GM18517 (cell line): ENCODE results near the gene COQ4.
"Not testable (repeated sequence)": the region's sequence is repeated elsewhere in the genome, so short reads cannot be mapped to it uniquely, and the experiment has no call there.

ENCODE experiments used
- ATAC-seq: cut with Tn5 transposase; IDR thresholded peaks from one replicate; pipeline ENCODE4 v1.9.1; 2021; ENCODE audit warnings: mild to moderate bottlenecking, moderate library complexity; ENCODE audit not compliant: unreplicated experiment

COQ4 gene

DNA sequence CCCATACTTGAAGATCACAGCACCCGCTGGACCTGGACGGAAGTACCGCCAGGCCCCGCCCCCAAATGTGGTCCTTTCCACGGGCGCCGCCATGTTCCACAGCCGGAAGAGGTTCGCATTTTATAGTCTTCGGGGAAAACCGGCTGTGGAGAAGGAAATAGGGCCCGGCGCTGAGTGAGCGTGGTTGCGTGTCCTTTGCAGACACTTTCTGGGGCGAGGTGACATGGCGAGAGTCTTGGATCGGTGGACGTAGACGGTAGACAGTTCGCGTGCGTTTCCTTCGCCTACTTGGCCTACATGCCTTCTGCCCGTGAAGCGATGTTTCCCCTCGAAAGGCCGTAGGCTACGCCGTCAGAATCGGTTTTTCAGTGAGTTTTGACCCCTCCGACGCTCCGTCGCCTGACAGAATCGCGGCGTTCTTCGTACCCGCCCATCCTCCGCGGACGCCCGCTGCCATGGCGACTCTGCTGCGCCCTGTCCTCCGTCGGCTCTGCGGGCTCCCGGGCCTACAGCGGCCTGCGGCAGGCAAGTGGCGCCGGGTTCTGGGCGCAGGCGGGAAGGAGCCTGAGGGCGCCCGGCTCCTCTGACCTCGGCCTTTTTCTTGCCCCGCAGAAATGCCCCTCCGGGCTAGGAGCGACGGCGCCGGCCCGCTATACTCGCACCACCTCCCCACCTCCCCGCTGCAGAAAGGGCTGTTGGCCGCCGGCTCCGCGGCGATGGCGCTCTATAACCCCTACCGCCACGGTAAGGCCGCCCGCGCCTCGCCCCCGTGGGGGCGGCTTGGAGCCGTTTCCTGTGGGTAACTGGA lies at the start of gene COQ4, which contains the start of gene TRUB2:
COQ4 (plus strand) TSS at position 436 of the 808 bp plus-strand sequence; CDS start at position 456, 20 bp downstream.
TRUB2 (minus strand) TSS at position 44 of the 808 bp plus-strand sequence; CDS start at position 5, 39 bp downstream.
- ATAC-seq = peak; percentile 72

DNA sequence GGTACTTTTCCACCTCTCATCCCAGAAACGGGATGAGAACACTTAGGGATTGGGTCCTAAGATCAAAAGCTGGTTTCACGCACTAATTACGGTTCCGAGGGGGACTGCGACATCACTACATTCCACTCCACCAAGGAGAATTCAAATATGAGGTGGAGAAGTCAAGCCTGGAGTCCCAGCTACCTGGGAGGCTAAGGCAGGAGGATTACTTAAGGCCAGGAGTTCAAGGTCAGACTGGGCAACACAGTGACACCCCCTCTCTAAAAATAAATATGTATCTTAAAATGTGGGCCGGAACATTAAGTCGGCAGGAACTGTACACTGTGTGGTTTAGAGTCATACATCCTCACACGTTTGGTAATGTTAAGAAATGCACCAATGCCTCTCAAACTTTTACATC lies 48.4 kb upstream of the COQ4 start:
- no peak for ATAC-seq

GRCh38 chr9:128275198-128276007 lies 47.2 kb upstream of the COQ4 start, which contains the start of gene GOLGA2:
GOLGA2 (minus strand) TSS chr9:128276007; CDS start chr9:128275976, 31 bp downstream.
- ATAC-seq = peak; percentile 44

GRCh38 chr9:128276008-128276573 lies 46.5 kb upstream of the COQ4 start, which contains the start of gene SWI5:
SWI5 (plus strand) TSS chr9:128276276.
- peak; percentile 96 for ATAC-seq

GRCh38 chr9:128276574-128277270 lies 45.9 kb upstream of the COQ4 start:
- no peak for ATAC-seq

GRCh38 chr9:128279088-128280073 lies 43.3 kb upstream of the COQ4 start:
- not testable (repeated sequence) for ATAC-seq

GRCh38 chr9:128280084-128280622 lies 42.5 kb upstream of the COQ4 start:
- ATAC-seq = no peak

DNA sequence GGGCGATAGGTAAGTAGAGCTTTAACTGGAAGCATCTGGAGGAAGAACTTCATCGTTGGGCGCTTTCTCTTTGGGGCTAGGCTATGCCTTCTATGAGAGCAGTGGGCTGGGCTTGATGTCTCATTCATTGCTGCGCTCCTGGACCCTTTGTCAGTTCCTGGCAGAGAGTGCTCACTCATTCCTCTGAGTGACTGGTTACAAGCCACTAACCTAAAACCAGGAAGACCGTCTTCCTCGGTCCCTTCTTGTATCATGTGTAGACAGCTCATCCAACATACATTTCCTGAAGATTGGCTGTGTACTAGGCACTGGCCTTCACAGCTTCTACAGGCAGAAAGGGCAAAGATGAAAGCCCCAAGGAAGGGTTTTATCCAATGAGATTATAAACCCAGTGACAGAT lies 40.1 kb upstream of the COQ4 start:
- ATAC-seq = no peak

DNA sequence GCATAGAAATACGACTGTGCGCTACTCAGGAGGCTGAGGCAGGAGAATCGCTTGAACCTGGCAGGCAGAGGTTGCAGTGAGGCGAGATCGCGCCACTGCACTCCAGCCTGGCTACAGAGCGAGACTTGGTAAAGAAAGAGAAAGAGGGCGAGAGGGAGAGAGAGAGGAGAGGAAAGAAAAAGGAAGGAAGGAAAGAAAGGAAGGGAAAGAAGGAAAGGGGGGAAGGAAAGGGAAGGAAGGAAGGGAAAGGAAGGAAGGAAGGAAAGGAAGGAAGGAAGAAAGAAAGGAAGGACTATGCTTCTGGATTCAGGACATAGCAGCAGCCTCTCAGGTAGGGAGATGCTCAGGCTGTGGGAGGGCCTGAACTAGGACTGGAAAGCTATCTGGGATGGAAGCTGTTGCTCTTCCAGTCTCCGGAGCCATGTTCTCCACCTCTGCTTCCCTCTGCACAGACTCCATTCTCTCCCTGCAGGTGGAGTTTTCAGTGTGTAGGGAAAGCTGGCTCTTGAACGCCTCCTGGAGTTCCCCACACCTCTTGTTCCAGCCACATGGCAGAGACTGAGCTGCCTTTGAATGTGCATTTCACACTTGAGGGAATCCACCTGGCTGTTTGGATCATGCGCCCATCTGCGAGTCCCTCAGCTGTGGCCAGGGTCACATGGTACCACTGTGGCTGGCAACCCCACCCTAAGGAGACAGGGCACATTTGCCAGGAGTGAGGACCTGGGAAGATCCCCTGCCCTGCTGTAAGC lies 37.4 kb upstream of the COQ4 start:
- ATAC-seq = no peak

DNA sequence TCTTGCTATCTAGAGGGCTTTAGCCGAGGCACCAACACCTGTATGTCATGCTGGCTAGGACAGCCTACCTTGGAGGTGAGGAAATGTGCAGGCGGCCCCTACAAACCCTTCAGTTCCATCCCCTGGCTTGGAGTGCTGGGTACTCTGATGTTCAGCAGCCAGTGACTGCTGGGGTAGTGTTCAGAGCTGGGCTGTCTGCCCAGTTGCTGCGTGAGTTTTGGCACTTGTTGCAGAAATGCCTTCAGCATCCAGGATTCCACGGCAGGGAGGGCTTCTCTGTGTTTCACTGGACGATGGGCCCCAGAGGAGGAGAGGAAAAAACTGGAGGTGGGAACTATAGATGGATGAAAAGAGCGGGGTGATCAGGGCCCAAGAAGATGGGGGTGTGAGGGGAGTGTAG lies 36.2 kb upstream of the COQ4 start:
- ATAC-seq = no peak

GRCh38 chr9:128288273-128289004 lies 34.2 kb upstream of the COQ4 start:
- ATAC-seq = no peak

DNA sequence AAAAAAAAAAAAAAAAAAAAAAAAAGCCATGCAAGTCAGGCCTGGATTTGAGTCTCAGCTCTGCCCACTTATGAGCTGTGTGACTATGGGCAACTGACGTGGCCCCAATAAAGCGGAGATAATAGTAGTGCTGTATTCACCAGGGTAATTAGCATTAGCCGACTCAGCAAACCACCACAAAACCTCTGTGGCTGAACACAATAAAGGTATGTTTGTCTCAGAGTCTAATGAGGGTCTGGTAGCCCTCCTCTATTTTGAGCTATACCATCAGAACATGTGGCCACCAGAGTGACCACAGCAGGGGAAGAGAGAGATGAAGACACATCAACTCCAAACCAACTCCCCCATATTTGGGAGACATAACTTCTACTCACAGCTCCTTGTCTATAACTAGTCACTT lies 30.6 kb upstream of the COQ4 start:
- no peak for ATAC-seq

DNA sequence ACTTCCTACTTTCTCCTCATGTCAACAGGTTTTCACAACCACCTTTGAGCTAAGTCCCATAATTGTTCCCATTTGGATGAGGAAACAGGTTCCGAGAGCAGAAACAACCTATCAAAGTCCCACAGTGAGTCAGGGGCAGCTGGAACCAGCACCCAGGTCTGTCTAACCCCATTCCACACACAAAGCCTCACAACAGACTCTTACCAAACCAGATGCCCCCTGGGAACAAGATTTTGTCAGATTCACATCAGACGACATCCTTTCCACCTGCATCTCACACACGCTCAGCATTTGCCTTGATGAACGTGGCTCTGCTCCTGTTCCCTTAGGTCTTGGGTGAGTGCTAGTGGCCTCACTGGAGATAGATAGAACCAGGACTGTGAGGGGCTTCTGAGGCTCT lies 29.5 kb upstream of the COQ4 start:
- no peak for ATAC-seq

GRCh38 chr9:128294142-128294541 lies 28.5 kb upstream of the COQ4 start:
- ATAC-seq = no peak

- ATAC-seq = no peak
These were observed 26.1 kb upstream of the COQ4 start for GRCh38 chr9:128296340-128297220.

GRCh38 chr9:128297221-128297773 lies 25.3 kb upstream of the COQ4 start:
- no peak for ATAC-seq
